Nasal cavity respiratory epithelium epithelial cell of viscerocranial mucosa (primary cell): ENCODE results near the gene KIF13A. TPM values are rescaled to one million over a fixed set of nuclear protein-coding genes. Genes with fewer than 3 reads are reported as not detected.

Experiments
- total RNA-seq: library from RNA; depleted of rRNA; stranded (reverse); fragments of >200 nt; gene quantifications from 2 replicates; pipeline ENCODE4 v1.2.3, GENCODE V29; 2014

Gene KIF13A
- total RNA-seq = 71.7 and 77.9 TPM in 2 replicates

GRCh38 chr6:17987447-17987696, at the start of gene KIF13A:
Gene KIF13A, minus strand, starts transcription at chr6:17987635. Its CDS starts 172 bp downstream, at chr6:17987463.

Other genes starting within 250 kb of the KIF13A start
- gene NHLRC1, start 135.0 kb upstream of the KIF13A start, total RNA-seq = 2.1 and 2.7 TPM in 2 replicates
- 18.5 and 27.3 TPM in 2 replicates for gene TPMT, start 167.4 kb upstream of the KIF13A start, total RNA-seq
- 30.8 and 47.6 TPM in 2 replicates for gene KDM1B, start 167.8 kb upstream of the KIF13A start, total RNA-seq